ENCODE measurements around the gene IL1RAPL2. TPM values are rescaled to one million over a fixed set of nuclear protein-coding genes. Genes with fewer than 3 reads are reported as not detected.

Gene IL1RAPL2
- polyA plus RNA-seq, 3 donors = not detected

DNA sequence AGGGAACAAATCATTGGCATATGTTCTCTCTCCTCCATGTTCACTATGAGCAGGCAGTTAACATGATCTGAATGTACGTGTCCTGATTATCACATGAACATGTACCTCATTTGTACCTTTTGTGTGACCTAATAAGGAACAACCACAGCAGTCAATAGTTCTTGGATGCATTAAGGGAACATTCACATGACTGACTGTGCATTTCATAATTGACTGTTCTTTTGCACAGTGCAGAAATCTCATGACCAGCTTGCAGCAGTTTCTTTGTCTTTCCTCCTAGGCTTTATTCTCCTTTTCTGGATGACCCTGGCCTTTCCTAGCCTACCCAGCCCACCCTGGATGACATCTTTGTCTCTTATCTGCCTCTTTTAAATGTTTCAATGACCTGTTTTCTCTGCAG lies 711.1 kb downstream of the IL1RAPL2 start:
- Histone ChIP-seq H3K27ac (ENCODE audit: low read depth in 1 of 2, low read length in 2 of 2) (no peak overlapping the region), H3K4me3 (replicated peaks in 1 of 3; ENCODE audit: low read depth in 2 of 3, low read length in 3 of 3) (no peak overlapping the region), H3K36me3 (replicated peaks in 1 of 2; ENCODE audit: control insufficient read depth in 1 of 2, insufficient read depth in 2 of 2, low read length in 2 of 2) (no peaks in the 10 kb centered on the region), H4K20me1 (ENCODE audit: insufficient read depth, low read length) (no peaks in the 10 kb centered on the region), H3K4me2 (replicated peaks; ENCODE audit: extremely low read depth, low read length, poor library complexity, severe bottlenecking) (no peak overlapping the region), H2AFZ (ENCODE audit: insufficient read depth, low read depth, low read length, poor library complexity, severe bottlenecking) (no peak overlapping the region), H3K27me3 (ENCODE audit: control insufficient read depth in 2 of 2, insufficient read depth in 2 of 2, low read length in 2 of 2) (no peaks in the 10 kb centered on the region), H3K79me2 (ENCODE audit: insufficient read depth, low read length) (no peaks in the 10 kb centered on the region), H3K9ac (ENCODE audit: insufficient read depth, low read length, poor library complexity, severe bottlenecking) (no peak overlapping the region), H3K9me3 (replicated peaks in 1 of 2; ENCODE audit: control insufficient read depth in 1 of 2, insufficient read depth in 1 of 2, low read length in 2 of 2) (no peaks in the 10 kb centered on the region), H3K4me1 (ENCODE audit: control insufficient read depth in 1 of 2, insufficient read depth in 2 of 2, low read length in 2 of 2) (no peaks in the 10 kb centered on the region)
- WGBS (ENCODE audit: insufficient coverage) = no CpG with 5 or more reads among the region's 1 CpG
- no peak for TF ChIP-seq CTCF (IDR thresholded peaks at IDR 0.05)
- Mint-ChIP-seq H3K27me3 (ENCODE audit: low read depth in 3 of 3) (peaks cover 0 to 4% (median 0%) of the 10 kb centered on the region in 3 donors), H3K4me3 (no peak overlapping the region), H3K27ac (no peak overlapping the region), H3K9me3 (peaks cover 0 to 7% (median 0%) of the 10 kb centered on the region in 7 donors), H3K36me3 (no peaks in the 10 kb centered on the region), H3K4me1 (no peaks in the 10 kb centered on the region)
- DNase-seq = no peak
- intact Hi-C loops (cut with micrococcal nuclease) = no loop called here

GRCh38 chrX:105282077-105282476 lies 716.1 kb downstream of the IL1RAPL2 start:
- no peaks in the 10 kb centered on the region for H3K27me3 ChIP-seq (ENCODE audit: control insufficient read depth in 2 of 2, insufficient read depth in 2 of 2, low read length in 2 of 2)
- Mint-ChIP-seq H3K4me1 (no peaks in the 10 kb centered on the region), H3K4me3 (no peak overlapping the region), H3K27ac (no peak overlapping the region), H3K36me3 (no peaks in the 10 kb centered on the region), H3K9me3 (peaks cover 0 to 7% (median 0%) of the 10 kb centered on the region in 7 donors), H3K27me3 (ENCODE audit: low read depth in 3 of 3) (no peaks in the 10 kb centered on the region)
- H3K4me3 ChIP-seq (replicated peaks in 1 of 3; ENCODE audit: low read depth in 2 of 3, low read length in 3 of 3) = no peak overlapping the region
- whole genome bisulfite sequencing (ENCODE audit: insufficient coverage) = no CpG with 5 or more reads among the region's 1 CpG
- no peak for TF ChIP-seq CTCF (IDR thresholded peaks at IDR 0.05)
- no peak overlapping the region for H2AFZ ChIP-seq (ENCODE audit: insufficient read depth, low read depth, low read length, poor library complexity, severe bottlenecking)
- no peaks in the 10 kb centered on the region for H4K20me1 ChIP-seq (ENCODE audit: insufficient read depth, low read length)
- no peak for DNase-seq
- no peak overlapping the region for H3K4me2 ChIP-seq (replicated peaks; ENCODE audit: extremely low read depth, low read length, poor library complexity, severe bottlenecking)
- no peak overlapping the region for H3K9ac ChIP-seq (ENCODE audit: insufficient read depth, low read length, poor library complexity, severe bottlenecking)
- no peak overlapping the region for H3K27ac ChIP-seq (ENCODE audit: low read depth in 1 of 2, low read length in 2 of 2)
- H3K36me3 ChIP-seq (replicated peaks in 1 of 2; ENCODE audit: control insufficient read depth in 1 of 2, insufficient read depth in 2 of 2, low read length in 2 of 2) = no peaks in the 10 kb centered on the region
- no peaks in the 10 kb centered on the region for H3K9me3 ChIP-seq (replicated peaks in 1 of 2; ENCODE audit: control insufficient read depth in 1 of 2, insufficient read depth in 1 of 2, low read length in 2 of 2)
- no peaks in the 10 kb centered on the region for H3K4me1 ChIP-seq (ENCODE audit: control insufficient read depth in 1 of 2, insufficient read depth in 2 of 2, low read length in 2 of 2)
- intact Hi-C loops (cut with micrococcal nuclease) = no loop called here
- no peaks in the 10 kb centered on the region for H3K79me2 ChIP-seq (ENCODE audit: insufficient read depth, low read length)
